ENCODE measurements around the gene TTC16.
"Not testable (repeated sequence)": the region's sequence is repeated elsewhere in the genome, so short reads cannot be mapped to it uniquely, and the experiment has no call there.

Gene TTC16

GRCh38 chr9:127746959-127747569, 31.2 kb downstream of the TTC16 start:
- no peak for DNase-seq

- DNase-seq, result no peak
Measured at GRCh38 chr9:127749090-127749787, 33.4 kb downstream of the TTC16 start.

- no peak for DNase-seq
Measured at GRCh38 chr9:127751269-127752054, 35.6 kb downstream of the TTC16 start.

- DNase-seq, result no peak
Measured at GRCh38 chr9:127753148-127753547, 37.3 kb downstream of the TTC16 start.

GRCh38 chr9:127753622-127754021, 37.7 kb downstream of the TTC16 start:
- no peak for DNase-seq

GRCh38 chr9:127754099-127755060, 38.5 kb downstream of the TTC16 start:
- peak; percentile 30 for DNase-seq

GRCh38 chr9:127755061-127756060, 39.5 kb downstream of the TTC16 start:
- peak; percentile 39 for DNase-seq

GRCh38 chr9:127756233-127756632, 40.4 kb downstream of the TTC16 start:
- no peak for DNase-seq

- DNase-seq, result not testable (repeated sequence)
Measured at GRCh38 chr9:127756776-127757175, 40.9 kb downstream of the TTC16 start.

- DNase-seq, result no peak
Measured at GRCh38 chr9:127758843-127759242, 43.0 kb downstream of the TTC16 start.

GRCh38 chr9:127761061-127761460, 45.2 kb downstream of the TTC16 start:
- no peak for DNase-seq

- DNase-seq, result no peak
Measured at GRCh38 chr9:127761491-127761956, 45.6 kb downstream of the TTC16 start.

GRCh38 chr9:127762111-127762676, 46.3 kb downstream of the TTC16 start:
- no peak for DNase-seq

- DNase-seq, result no peak
Measured at GRCh38 chr9:127763918-127764384, 48.1 kb downstream of the TTC16 start.

- no peak for DNase-seq
Measured at GRCh38 chr9:127765418-127765817, 49.5 kb downstream of the TTC16 start.

- DNase-seq, result no peak
Measured at GRCh38 chr9:127767410-127767809, 51.5 kb downstream of the TTC16 start.

GRCh38 chr9:127767909-127768331, 52.0 kb downstream of the TTC16 start:
- no peak for DNase-seq

- DNase-seq, result no peak
Measured at GRCh38 chr9:127768698-127769097, 52.8 kb downstream of the TTC16 start.

- DNase-seq, result no peak
Measured at GRCh38 chr9:127769101-127769500, 53.2 kb downstream of the TTC16 start.

GRCh38 chr9:127769929-127770582, 54.2 kb downstream of the TTC16 start:
- no peak for DNase-seq
